Measurements from ENCODE around the gene MYD88. TPM values are rescaled to one million over a fixed set of nuclear protein-coding genes. Genes with fewer than 3 reads are reported as not detected.

Gene MYD88
- total RNA-seq, 2 experiments from 2014 or later, result 69.3 to 70.3 TPM

DNA sequence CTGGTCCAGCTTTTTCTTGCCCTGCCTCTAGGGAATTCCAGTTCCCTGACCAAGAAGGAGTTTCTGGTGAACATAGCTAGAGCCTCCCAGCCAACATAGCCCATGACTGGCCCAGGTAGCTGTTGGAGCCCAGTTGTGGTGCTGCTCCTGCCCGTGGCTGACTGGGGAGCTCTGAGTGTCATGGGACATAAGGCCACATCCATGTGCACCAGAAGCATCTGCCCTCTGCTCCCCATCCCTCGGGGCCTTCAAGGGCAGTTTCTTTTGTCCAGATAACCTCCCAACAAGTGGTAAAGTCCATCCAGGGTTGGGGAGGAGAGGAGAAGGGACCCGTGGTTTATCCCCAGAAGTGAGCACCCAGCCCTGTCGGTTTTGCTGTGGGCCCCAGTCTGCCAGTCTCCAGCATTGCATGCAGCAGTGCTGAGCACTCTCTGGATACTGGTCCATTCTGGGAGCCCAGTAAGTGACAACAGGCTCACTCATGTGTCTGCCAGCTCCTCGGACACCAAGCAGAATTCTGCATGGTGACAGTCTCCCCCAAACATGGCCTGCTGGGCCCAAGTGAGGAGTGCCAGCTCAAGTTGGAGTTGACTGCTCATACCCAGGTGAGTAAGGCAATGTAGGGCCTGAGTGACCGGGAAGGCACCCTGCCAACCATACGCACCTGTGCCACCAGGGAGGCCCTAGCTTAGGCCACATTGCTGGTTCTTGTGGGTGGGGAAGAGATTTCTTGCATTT, 30.4 kb upstream of the MYD88 start:
- Mint-ChIP-seq H3K4me3 (no peak overlapping the region), H3K27ac (no peak overlapping the region)

DNA sequence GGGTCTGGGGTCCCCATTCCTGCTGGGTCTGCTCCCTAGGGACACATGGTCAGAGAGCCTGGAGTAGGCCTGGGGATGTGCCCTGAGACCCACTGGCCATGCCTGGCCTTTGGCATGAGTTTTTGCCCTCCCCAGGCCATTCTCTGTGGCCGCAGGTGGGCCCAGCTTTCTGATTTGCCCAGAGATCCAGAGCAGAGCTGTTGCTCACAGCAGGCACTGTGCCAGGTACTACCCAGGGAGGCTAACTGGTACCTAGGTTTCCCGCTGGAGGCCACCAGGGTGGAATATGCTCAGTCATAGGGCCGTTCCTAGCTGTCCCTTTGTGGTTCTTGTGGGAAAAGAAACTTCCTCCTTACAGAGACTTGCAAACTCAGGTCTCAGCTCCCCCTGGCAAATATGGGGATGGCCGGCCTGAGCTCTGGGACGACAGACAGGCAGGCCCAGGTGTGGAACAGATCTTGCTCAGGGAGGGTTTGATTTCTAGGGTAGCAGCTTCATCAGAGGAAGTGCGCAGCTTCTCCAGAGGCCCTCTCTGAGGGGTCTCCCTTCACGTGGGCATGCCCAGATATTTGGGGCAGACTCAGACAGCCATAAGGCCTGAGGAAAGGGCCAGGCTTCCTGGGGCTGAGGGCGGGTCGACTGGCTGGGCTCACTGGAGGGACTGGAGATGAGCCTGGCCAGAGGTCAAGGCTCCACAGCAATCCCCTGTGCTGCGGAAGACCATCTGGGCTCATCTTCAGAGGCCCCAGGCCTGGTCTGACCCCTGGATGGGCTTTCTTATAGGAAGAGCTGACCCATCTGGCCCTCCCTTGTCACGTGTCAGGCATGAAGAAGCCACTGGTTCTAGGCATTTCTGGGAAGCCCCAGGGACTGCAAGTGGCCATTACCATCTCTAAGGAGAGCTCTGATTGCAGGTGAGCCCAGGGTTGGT, 29.5 kb upstream of the MYD88 start:
- CTCF ChIA-PET, result interaction anchor here (1.2 kb wide), 1 partner anchor 35 kb away, joined by 3 read pairs; no protein-coding TSS in a partner anchor
- Mint-ChIP-seq H3K27ac (no peak overlapping the region), H3K4me3 (no peak overlapping the region), H3K36me3 (peaks cover 4% of the 10 kb centered on the region), H3K4me1 (no peaks in the 10 kb centered on the region), H3K9me3 (ENCODE audit: low read depth) (peaks cover 7% of the 10 kb centered on the region), H3K27me3 (peaks cover 2% of the 10 kb centered on the region)
- DNase-seq (peak; percentile 29), ATAC-seq (no peak)

More for the DNA sequence above, 30.4 kb upstream of the MYD88 start:
- Mint-ChIP-seq H3K4me1 (no peaks in the 10 kb centered on the region), H3K9me3 (ENCODE audit: low read depth) (peaks cover 7% of the 10 kb centered on the region), H3K27me3 (peaks cover 2% of the 10 kb centered on the region), H3K36me3 (peaks cover 4% of the 10 kb centered on the region)
- DNase-seq (peak; percentile 37), ATAC-seq (no peak)
- CTCF ChIA-PET, result interaction anchor here (1.2 to 1.6 kb wide), 3 partner anchors 8 to 34 kb away, joined by 3 read pairs; no protein-coding TSS in a partner anchor

DNA sequence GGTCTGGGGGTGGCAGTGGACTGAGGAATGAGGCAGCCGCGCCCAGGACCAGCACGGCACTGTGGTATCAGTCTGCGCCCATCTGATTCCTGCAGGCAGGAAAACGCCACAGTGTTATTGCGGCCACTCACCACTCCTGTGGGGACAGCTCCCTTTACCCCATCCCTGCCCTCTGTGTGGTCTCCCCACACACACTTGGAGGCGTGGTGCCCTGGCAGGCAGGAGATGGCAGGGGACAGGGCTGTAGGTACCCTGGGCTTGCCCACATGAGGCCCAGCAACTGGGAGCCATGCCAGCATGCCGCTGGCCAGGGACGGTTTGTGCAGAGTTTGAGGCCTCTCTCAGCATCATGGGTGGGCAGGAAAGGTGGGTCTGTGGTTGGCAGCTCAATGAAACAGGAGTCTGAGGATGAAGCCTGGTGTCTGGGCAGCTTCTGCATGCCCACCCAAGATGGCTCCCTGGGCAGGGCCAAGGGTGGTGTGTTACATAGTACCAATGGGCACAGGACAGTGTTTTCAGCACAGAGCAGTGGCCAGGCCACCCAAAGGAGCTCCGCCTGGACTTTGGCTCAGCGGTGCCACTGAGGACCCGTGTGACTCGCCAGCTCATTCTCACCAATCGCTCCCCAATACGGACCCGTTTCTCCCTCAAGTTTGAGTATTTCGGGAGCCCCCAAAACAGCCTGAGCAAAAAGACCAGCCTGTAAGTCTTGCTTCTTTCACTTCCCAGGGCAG, 28.7 kb upstream of the MYD88 start:
- no peak for DNase-seq
- Mint-ChIP-seq H3K9me3 (ENCODE audit: low read depth) (peaks cover 7% of the 10 kb centered on the region), H3K4me1 (no peaks in the 10 kb centered on the region), H3K27ac (no peak overlapping the region), H3K27me3 (peaks cover 2% of the 10 kb centered on the region), H3K4me3 (no peak overlapping the region), H3K36me3 (peaks cover 4% of the 10 kb centered on the region)
- no peak for ATAC-seq
- CTCF ChIA-PET, result no interaction called here

GRCh38 chr3:38110314-38111050, 28.0 kb upstream of the MYD88 start:
- no peaks in the 10 kb centered on the region for H3K27me3 Mint-ChIP-seq
- ATAC-seq, result no peak
- no peak overlapping the region for H3K4me3 Mint-ChIP-seq
- H3K9me3 Mint-ChIP-seq (ENCODE audit: low read depth), result peaks cover 3% of the 10 kb centered on the region
- no peak for DNase-seq
- H3K27ac Mint-ChIP-seq, result no peak overlapping the region
- peaks cover under 1% of the 10 kb centered on the region for H3K36me3 Mint-ChIP-seq
- no peaks in the 10 kb centered on the region for H3K4me1 Mint-ChIP-seq
- CTCF ChIA-PET, result no interaction called here

GRCh38 chr3:38111201-38111600, 27.3 kb upstream of the MYD88 start:
- H3K27ac Mint-ChIP-seq, result no peak overlapping the region
- no peak for DNase-seq
- no peaks in the 10 kb centered on the region for H3K27me3 Mint-ChIP-seq
- H3K36me3 Mint-ChIP-seq, result no peaks in the 10 kb centered on the region
- H3K4me1 Mint-ChIP-seq, result peaks cover 2% of the 10 kb centered on the region
- H3K9me3 Mint-ChIP-seq (ENCODE audit: low read depth), result no peaks in the 10 kb centered on the region
- ATAC-seq, result no peak
- CTCF ChIA-PET, result no interaction called here
- H3K4me3 Mint-ChIP-seq, result no peak overlapping the region

DNA sequence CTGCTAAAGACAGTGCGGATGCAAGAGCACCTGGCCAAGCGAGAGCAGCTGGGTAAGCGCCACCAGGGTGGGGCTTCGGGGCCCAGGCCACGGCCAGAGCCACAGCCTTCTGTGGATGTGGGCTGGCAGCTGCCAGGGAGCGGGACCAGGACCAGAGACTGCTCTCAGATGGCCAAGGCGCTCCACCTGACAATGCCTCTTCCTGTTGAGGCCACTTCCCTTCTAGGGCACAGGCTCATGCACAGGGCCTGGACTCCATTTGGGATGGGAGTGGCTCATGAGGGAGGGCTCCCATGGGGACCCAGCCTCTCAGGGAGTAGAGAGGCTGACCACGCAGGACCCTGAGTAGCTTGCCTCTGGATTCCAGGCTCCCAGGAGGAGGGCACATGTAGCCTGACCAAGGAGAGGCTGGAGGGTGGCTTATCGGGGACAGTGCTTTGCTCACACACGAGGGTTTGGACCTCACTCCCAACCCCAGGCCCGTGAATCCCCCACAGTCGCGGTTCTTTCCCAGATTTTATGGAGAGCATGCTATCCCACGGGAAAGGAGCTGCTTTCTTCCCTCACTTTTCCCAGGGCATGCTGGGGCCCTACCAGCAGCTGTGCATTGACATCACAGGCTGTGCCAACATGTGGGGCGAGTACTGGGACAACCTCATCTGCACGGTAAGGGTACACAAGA, 26.6 kb upstream of the MYD88 start:
- ATAC-seq (no peak), DNase-seq (no peak)
- Mint-ChIP-seq H3K9me3 (ENCODE audit: low read depth) (no peaks in the 10 kb centered on the region), H3K27me3 (no peaks in the 10 kb centered on the region), H3K36me3 (no peaks in the 10 kb centered on the region), H3K4me3 (no peak overlapping the region), H3K4me1 (peaks cover 2% of the 10 kb centered on the region), H3K27ac (no peak overlapping the region)
- CTCF ChIA-PET, result no interaction called here

GRCh38 chr3:38112378-38112761, 26.1 kb upstream of the MYD88 start:
- Mint-ChIP-seq H3K36me3 (no peaks in the 10 kb centered on the region), H3K9me3 (ENCODE audit: low read depth) (no peaks in the 10 kb centered on the region), H3K4me1 (peaks cover 2% of the 10 kb centered on the region), H3K27me3 (no peaks in the 10 kb centered on the region), H3K27ac (no peak overlapping the region), H3K4me3 (no peak overlapping the region)
- DNase-seq, result no peak
- no peak for ATAC-seq
- CTCF ChIA-PET, result no interaction called here

DNA sequence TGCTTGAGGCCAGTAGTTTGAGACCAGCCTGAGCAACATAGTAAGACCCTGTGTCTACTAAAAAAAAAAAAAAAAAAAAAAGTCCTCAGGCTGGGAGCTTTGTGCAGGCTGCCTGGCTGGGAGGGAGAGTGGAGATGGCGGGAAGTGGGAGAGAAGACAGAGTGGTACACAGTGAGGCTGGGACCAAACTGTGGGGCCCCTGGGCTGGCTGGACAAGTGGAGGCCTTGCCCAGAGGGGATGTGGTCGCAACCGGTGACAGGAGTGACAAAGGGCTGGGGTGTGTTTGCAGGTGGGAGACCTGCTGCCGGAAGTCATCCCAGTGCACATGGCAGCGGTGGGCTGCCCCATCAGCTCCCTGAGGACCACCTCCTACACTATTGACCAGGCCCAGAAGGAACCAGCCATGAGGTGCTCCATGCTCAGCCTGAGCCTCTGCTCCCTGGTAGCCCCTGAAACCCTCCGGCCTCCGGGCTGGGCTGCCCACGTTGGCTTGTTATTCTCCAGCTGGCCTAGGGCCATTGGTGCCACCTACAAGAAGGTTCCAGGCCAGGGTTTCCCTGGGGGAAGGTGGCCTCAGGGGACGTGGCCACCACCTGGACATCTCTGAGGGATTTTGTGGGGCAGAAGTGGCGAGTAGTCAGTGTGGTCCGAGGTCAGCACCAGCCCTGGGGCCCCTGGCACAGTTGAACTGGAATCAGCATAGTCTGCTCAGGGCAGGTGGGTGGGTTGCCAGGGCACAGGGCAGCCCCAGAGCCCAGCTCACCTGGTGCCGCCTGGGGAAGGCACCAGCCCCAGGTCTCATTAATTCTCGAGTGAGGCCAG, 24.2 kb upstream of the MYD88 start:
- peak; percentile 34 for DNase-seq
- CTCF ChIA-PET, result interaction anchor here (1.0 kb wide), 1 partner anchor 232 kb away, joined by 3 read pairs; the partner anchor contains the start of gene XYLB
- Mint-ChIP-seq H3K4me1 (peaks cover 4% of the 10 kb centered on the region), H3K36me3 (no peaks in the 10 kb centered on the region), H3K27ac (no peak overlapping the region), H3K4me3 (no peak overlapping the region), H3K9me3 (ENCODE audit: low read depth) (no peaks in the 10 kb centered on the region), H3K27me3 (no peaks in the 10 kb centered on the region)
- no peak for ATAC-seq

GRCh38 chr3:38114875-38115644, 23.4 kb upstream of the MYD88 start:
- no peak overlapping the region for H3K4me3 Mint-ChIP-seq
- H3K4me1 Mint-ChIP-seq, result peaks cover 4% of the 10 kb centered on the region
- CTCF ChIA-PET, result interaction anchor here (1.0 to 1.9 kb wide), 2 partner anchors 229 to 231 kb away, joined by 3 to 5 read pairs; partner anchors contain the start of gene XYLB

GRCh38 chr3:38115645-38116427, 22.6 kb upstream of the MYD88 start:
- CTCF ChIA-PET, result interaction anchor here (1.3 to 4.5 kb wide), 5 partner anchors 9 to 364 kb away, joined by 3 to 28 read pairs (median 10); partner anchors contain the start of gene XYLB
- no peaks in the 10 kb centered on the region for H3K27me3 Mint-ChIP-seq
- no peaks in the 10 kb centered on the region for H3K9me3 Mint-ChIP-seq (ENCODE audit: low read depth)
- H3K4me3 Mint-ChIP-seq, result no peak overlapping the region
- no peak for ATAC-seq
- peaks cover 1% of the 10 kb centered on the region for H3K36me3 Mint-ChIP-seq
- no peak overlapping the region for H3K27ac Mint-ChIP-seq
- H3K4me1 Mint-ChIP-seq, result peaks cover 4% of the 10 kb centered on the region
- no peak for DNase-seq

More at GRCh38 chr3:38114875-38115644, 23.4 kb upstream of the MYD88 start:
- Mint-ChIP-seq H3K27me3 (no peaks in the 10 kb centered on the region), H3K27ac (peak overlapping the region; percentile 22), H3K9me3 (ENCODE audit: low read depth) (no peaks in the 10 kb centered on the region), H3K36me3 (no peaks in the 10 kb centered on the region)
- DNase-seq (peak; percentile 38), ATAC-seq (no peak)

All from activated CD8-positive, alpha-beta memory T cell treated with anti-CD3 and anti-CD28 coated beads, Interleukin-2, amount 10 ng/mL, durations not matched to agents 7 days and 5 days (primary cell).